CD14-positive monocyte (primary cell): ENCODE data around the gene ASB16. TPM values are rescaled to one million over a fixed set of nuclear protein-coding genes. Genes with fewer than 3 reads are reported as not detected.

Experiments
- DNase-seq, 3 donors: peaks; one replicate each; pipeline ENCODE4 v3.0.0-alpha.2; 2011 to 2022
- H2AFZ ChIP-seq: 2 replicates; pipeline ENCODE4 v1.6.0; 2012; ENCODE audit warnings: mild to moderate bottlenecking, low read depth, low read length, inconsistent platforms; ENCODE audit not compliant: insufficient read depth, poor library complexity, severe bottlenecking
- H3K27ac ChIP-seq, 2 donors: 1 replicate in 1 of 2; 2 replicates in 1 of 2; pipeline ENCODE4 v1.5.1; 2012 to 2013; ENCODE audit warnings: low read length in 2 of 2, control low read depth in 1 of 2, inconsistent platforms in 1 of 2, low read depth in 1 of 2, mild to moderate bottlenecking in 1 of 2
- H3K27me3 ChIP-seq, 2 donors: one replicate each; pipeline versions ENCODE4 v1.6.0 to v1.6.1; 2011 to 2013; ENCODE audit warnings: low read length in 2 of 2; ENCODE audit not compliant: control insufficient read depth in 2 of 2, insufficient read depth in 2 of 2
- H3K36me3 ChIP-seq, 2 donors: replicated peaks in 1 of 2; 1 replicate in 1 of 2; 2 replicates in 1 of 2; pipeline versions ENCODE4 v1.5.1 to v1.6.1; 2012 to 2013; ENCODE audit warnings: low read length in 2 of 2, control low read depth in 1 of 2, inconsistent platforms in 1 of 2, mild to moderate bottlenecking in 1 of 2; ENCODE audit not compliant: insufficient read depth in 2 of 2, control insufficient read depth in 1 of 2
- H3K4me1 ChIP-seq, 2 donors: 1 replicate in 1 of 2; 2 replicates in 1 of 2; pipeline versions ENCODE4 v1.5.1 to v1.6.1; 2012 to 2013; ENCODE audit warnings: low read length in 2 of 2, control low read depth in 1 of 2, inconsistent platforms in 1 of 2, mild to moderate bottlenecking in 1 of 2, moderate library complexity in 1 of 2; ENCODE audit not compliant: insufficient read depth in 2 of 2, control insufficient read depth in 1 of 2
- H3K4me2 ChIP-seq: replicated peaks from 2 replicates; pipeline ENCODE3; 2012; ENCODE audit warnings: low read length, moderate library complexity, mild to moderate bottlenecking; ENCODE audit not compliant: poor library complexity, severe bottlenecking; ENCODE audit errors: extremely low read depth
- H3K4me3 ChIP-seq, 3 experiments: fragments of 200-600 bp in 1 of 3; sonication (generic) in 1 of 3; replicated peaks in 1 of 3; 1 replicate in 2 of 3; 2 replicates in 1 of 3; pipeline ENCODE4 v1.5.1; 2011 to 2013; ENCODE audit warnings: low read length in 3 of 3, mild to moderate bottlenecking in 3 of 3, control low read depth in 2 of 3, low read depth in 2 of 3, inconsistent platforms in 1 of 3, moderate library complexity in 1 of 3
- H3K79me2 ChIP-seq: 2 replicates; pipeline ENCODE4 v1.6.0; 2012; ENCODE audit warnings: mild to moderate bottlenecking, control low read depth, inconsistent platforms, low read length, moderate library complexity; ENCODE audit not compliant: insufficient read depth
- H3K9ac ChIP-seq: 2 replicates; pipeline ENCODE4 v1.6.0; 2017; ENCODE audit warnings: low read length, mild to moderate bottlenecking; ENCODE audit not compliant: insufficient read depth, poor library complexity, severe bottlenecking
- H3K9me3 ChIP-seq, 2 donors: replicated peaks in 1 of 2; 1 replicate in 1 of 2; 2 replicates in 1 of 2; pipeline versions ENCODE4 v1.5.1 to v1.6.1; 2012 to 2013; ENCODE audit warnings: low read length in 2 of 2, control low read depth in 1 of 2; ENCODE audit not compliant: control insufficient read depth in 1 of 2, insufficient read depth in 1 of 2
- H4K20me1 ChIP-seq: 2 replicates; pipeline ENCODE4 v1.6.0; 2012; ENCODE audit warnings: mild to moderate bottlenecking, low read length, control low read depth, moderate library complexity; ENCODE audit not compliant: insufficient read depth
- H3K27ac Mint-ChIP-seq, 7 donors: one replicate each; pipeline ENCODE4 v1.8.0; 2020; ENCODE audit warnings: mild to moderate bottlenecking in 7 of 7, mixed read lengths in 7 of 7, moderate library complexity in 6 of 7, inconsistent platforms in 2 of 7
- H3K27me3 Mint-ChIP-seq, 3 donors: one replicate each; pipeline ENCODE4 v1.8.0; 2021 to 2022; ENCODE audit warnings: low read depth in 3 of 3, mild to moderate bottlenecking in 3 of 3, mixed read lengths in 3 of 3, moderate library complexity in 3 of 3, inconsistent platforms in 1 of 3
- H3K36me3 Mint-ChIP-seq, 2 donors: one replicate each; pipeline ENCODE4 v1.8.0; 2020; ENCODE audit warnings: mixed read lengths in 2 of 2, inconsistent platforms in 1 of 2, mild to moderate bottlenecking in 1 of 2
- H3K4me1 Mint-ChIP-seq: one replicate; pipeline ENCODE4 v1.8.0; 2020; ENCODE audit warnings: mild to moderate bottlenecking, mixed read lengths
- H3K4me3 Mint-ChIP-seq, 2 donors: one replicate each; pipeline ENCODE4 v1.8.0; 2020; ENCODE audit warnings: mild to moderate bottlenecking in 2 of 2, mixed read lengths in 2 of 2, moderate library complexity in 1 of 2
- H3K9me3 Mint-ChIP-seq, 7 donors: one replicate each; pipeline ENCODE4 v1.8.0; 2020 to 2022; ENCODE audit warnings: mixed read lengths in 7 of 7, mild to moderate bottlenecking in 6 of 7, moderate library complexity in 6 of 7, inconsistent platforms in 2 of 7
- WGBS: methylation state at CpG from one replicate; pipeline ENCODE4 v1.1.5; 2013; ENCODE audit warnings: missing lambda C conversion rate; ENCODE audit not compliant: insufficient coverage; 5-methylcytosine and 5-hydroxymethylcytosine counted together
- intact Hi-C, 2 donors: fragments of 100-400 bp; cut with micrococcal nuclease; formaldehyde crosslinking; loops; one replicate each; pipeline versions ENCODE4 v1.15.0 to v1.15.1; 2023
- polyA plus RNA-seq, 3 donors: library from polyadenylated mRNA; depleted of rRNA in 1 of 3; unstranded in 2 of 3; stranded (reverse) in 1 of 3; fragments of 300-500 nt in 2 of 3; fragments of >200 nt in 1 of 3; fragmentation: Illumina TruSeq in 2 of 3; gene quantifications; 1 replicate in 2 of 3; 2 replicates in 1 of 3; pipeline ENCODE4 v1.2.3, GENCODE V29; 2012 to 2021
- TF ChIP-seq, protein P1 (sequence below): fragments of 200-600 bp; IDR thresholded peaks from one replicate; pipeline ENCODE4 v1.8.0; 2022; ENCODE audit warnings: antibody characterized with exemption, mild to moderate bottlenecking

The ASB16 gene
- polyA plus RNA-seq, 3 donors, result not detected

DNA sequence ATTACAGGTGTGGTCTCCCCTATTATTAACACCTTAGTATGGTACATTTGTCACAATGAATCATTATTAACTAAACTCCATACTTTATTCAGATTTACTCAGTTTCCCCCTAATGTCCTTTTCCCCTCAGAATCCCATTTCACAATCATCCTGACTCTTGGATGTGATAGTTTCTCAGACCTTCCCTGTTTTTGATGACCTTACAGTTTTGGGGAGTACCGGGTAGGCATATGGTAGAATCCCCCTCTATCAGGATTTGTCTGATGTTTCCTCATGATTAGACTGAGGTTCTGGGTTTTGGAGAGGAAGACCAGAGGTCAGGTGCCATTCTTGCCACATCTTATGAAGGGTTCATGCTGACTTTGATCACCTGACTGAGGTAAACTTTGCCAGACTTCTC, 6.0 kb upstream of the ASB16 start:
- H3K27me3 ChIP-seq, result no peaks in the 10 kb centered on the region
- no peak for DNase-seq
- H3K9ac ChIP-seq, result no peak overlapping the region
- peaks cover 7 to 14% of the 10 kb centered on the region in 2 donors for H3K36me3 Mint-ChIP-seq
- intact Hi-C loops, result no loop called here
- H3K4me3 Mint-ChIP-seq, result no peak overlapping the region
- peaks cover 3% of the 10 kb centered on the region for H3K4me1 Mint-ChIP-seq
- H3K4me1 ChIP-seq, result peaks cover 0 to 2% of the 10 kb centered on the region in 2 donors
- peaks cover 0 to 2% (median 0%) of the 10 kb centered on the region in 7 donors for H3K9me3 Mint-ChIP-seq
- H3K4me2 ChIP-seq, result no peak overlapping the region
- H3K27me3 Mint-ChIP-seq, result peaks cover 2 to 5% (median 4%) of the 10 kb centered on the region in 3 donors
- no peaks in the 10 kb centered on the region for H4K20me1 ChIP-seq
- no CpG with 5 or more reads among the region's 1 CpG for WGBS
- H3K27ac Mint-ChIP-seq, result peak overlapping the region in 1 of 7 donors; percentile 21
- H2AFZ ChIP-seq, result no peak overlapping the region
- TF ChIP-seq, protein P1, sequence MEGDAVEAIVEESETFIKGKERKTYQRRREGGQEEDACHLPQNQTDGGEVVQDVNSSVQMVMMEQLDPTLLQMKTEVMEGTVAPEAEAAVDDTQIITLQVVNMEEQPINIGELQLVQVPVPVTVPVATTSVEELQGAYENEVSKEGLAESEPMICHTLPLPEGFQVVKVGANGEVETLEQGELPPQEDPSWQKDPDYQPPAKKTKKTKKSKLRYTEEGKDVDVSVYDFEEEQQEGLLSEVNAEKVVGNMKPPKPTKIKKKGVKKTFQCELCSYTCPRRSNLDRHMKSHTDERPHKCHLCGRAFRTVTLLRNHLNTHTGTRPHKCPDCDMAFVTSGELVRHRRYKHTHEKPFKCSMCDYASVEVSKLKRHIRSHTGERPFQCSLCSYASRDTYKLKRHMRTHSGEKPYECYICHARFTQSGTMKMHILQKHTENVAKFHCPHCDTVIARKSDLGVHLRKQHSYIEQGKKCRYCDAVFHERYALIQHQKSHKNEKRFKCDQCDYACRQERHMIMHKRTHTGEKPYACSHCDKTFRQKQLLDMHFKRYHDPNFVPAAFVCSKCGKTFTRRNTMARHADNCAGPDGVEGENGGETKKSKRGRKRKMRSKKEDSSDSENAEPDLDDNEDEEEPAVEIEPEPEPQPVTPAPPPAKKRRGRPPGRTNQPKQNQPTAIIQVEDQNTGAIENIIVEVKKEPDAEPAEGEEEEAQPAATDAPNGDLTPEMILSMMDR, result no peak
- no peak overlapping the region for H3K27ac ChIP-seq
- no peaks in the 10 kb centered on the region for H3K9me3 ChIP-seq
- no peak overlapping the region for H3K4me3 ChIP-seq
- peaks cover 1 to 6% of the 10 kb centered on the region in 2 donors for H3K36me3 ChIP-seq
- no peaks in the 10 kb centered on the region for H3K79me2 ChIP-seq

DNA sequence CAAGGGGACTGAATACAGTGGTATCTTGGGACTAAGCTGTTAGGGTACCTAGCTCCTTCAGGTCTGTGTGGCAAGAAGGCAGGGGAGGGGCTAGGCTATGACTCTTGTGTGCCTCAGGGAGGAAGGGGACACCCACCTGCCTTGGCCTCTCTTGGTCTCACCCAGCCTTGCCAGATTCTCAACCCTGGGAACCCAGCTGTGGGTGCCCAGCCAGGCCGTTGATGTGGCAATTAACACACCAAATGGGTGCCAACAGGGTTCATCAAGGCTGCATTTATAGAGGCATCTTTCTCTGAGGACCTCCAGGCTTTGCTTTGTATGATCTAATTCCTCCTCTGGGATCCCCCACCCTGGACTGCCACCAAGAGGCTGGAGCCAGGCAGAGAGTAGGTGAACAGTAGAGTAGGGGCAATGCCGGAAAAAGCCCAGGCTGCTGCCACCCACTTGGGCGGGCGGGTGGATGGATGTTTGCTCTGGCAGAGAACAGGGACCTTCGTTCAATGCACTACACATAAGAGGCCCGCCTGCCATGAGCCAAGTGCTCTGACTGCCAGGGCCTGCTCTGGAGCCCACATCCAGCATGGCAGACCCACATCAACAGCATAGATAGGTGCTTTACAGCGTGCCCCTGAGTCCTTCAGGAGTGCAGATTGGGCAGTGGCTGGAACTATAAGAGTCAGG, 3.2 kb upstream of the ASB16 start:
- H3K4me3 Mint-ChIP-seq, result no peak overlapping the region
- H3K27ac ChIP-seq, result no peak overlapping the region
- H3K4me2 ChIP-seq, result no peak overlapping the region
- H3K9me3 ChIP-seq, result no peaks in the 10 kb centered on the region
- peaks cover 1 to 3% of the 10 kb centered on the region in 2 donors for H3K36me3 Mint-ChIP-seq
- H3K9ac ChIP-seq, result no peak overlapping the region
- peaks cover 3% of the 10 kb centered on the region for H3K4me1 Mint-ChIP-seq
- H3K4me3 ChIP-seq, result no peak overlapping the region
- H3K9me3 Mint-ChIP-seq, result peaks cover 0 to 2% (median 0%) of the 10 kb centered on the region in 7 donors
- TF ChIP-seq, protein P1, result no peak
- no peak overlapping the region for H3K27ac Mint-ChIP-seq
- peaks cover 0 to 6% of the 10 kb centered on the region in 2 donors for H3K27me3 ChIP-seq
- 82% methylated on average over 2 of the region's 7 CpGs for WGBS
- no peaks in the 10 kb centered on the region for H3K36me3 ChIP-seq
- peaks cover 3 to 5% (median 4%) of the 10 kb centered on the region in 3 donors for H3K27me3 Mint-ChIP-seq
- intact Hi-C loops, result loop anchor here in 1 of 2 donors (5.0 kb wide), 1 partner anchor 225 kb away; the partner anchor contains the start of gene PPY
- peaks cover 0 to 2% of the 10 kb centered on the region in 2 donors for H3K4me1 ChIP-seq
- no peaks in the 10 kb centered on the region for H4K20me1 ChIP-seq
- H2AFZ ChIP-seq, result no peak overlapping the region
- DNase-seq, result no peak
- no peaks in the 10 kb centered on the region for H3K79me2 ChIP-seq
